NCI-H1105 (cell line): ENCODE measurements around the gene PKN3.

Experiments
- DNase-seq: peaks from one replicate; lab custom pipeline; 2025; lab: John Stamatoyannopoulos, UW

PKN3 gene

DNA sequence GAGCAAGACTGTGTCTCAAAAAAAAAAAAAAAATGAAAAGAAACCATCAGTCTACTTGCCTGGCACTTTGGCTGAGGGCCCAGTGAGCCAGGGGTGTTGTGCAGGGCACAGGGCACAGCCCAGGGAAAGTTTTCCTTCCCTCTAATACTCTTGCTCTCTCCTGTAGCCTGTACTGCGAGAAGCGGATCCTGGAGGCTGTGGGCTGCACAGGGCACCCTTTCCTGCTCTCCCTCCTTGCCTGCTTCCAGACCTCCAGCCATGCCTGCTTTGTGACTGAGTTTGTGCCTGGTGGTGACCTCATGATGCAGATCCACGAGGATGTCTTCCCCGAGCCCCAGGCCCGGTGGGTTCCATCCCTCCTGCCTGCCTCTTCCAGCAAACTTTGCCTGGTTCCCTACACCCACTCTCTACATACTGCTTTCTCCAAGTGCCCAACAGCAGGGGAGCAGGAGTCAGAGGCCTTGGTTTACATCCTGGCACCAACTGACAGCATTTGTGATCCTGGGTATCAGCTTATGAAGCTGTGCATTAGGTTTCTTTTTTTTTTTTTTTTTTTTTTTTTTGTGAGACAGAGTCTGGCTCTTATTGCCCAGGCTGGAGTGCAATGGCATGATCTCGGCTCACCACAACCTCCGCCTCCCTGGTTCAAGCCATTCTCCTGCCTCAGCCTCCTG lies 14.4 kb downstream of the PKN3 start:
- DNase-seq = no peak

DNA sequence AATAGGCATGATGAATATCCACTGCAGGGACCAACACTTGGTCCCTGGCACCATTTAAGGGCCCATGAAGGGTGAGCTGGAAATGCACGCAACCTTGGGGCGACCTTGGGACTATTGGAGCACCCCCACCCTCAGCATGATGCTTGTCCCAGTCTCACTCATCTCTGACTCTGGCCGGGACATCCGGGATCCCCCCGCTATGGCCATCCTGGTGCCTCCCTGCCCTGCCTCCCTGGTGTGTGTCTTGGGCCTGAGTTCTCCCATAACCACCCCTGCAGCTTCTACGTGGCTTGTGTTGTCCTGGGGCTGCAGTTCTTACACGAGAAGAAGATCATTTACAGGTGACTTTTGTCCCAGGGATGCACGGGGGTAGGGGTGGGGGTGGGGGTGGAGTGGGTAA lies 15.7 kb downstream of the PKN3 start:
- no peak for DNase-seq

DNA sequence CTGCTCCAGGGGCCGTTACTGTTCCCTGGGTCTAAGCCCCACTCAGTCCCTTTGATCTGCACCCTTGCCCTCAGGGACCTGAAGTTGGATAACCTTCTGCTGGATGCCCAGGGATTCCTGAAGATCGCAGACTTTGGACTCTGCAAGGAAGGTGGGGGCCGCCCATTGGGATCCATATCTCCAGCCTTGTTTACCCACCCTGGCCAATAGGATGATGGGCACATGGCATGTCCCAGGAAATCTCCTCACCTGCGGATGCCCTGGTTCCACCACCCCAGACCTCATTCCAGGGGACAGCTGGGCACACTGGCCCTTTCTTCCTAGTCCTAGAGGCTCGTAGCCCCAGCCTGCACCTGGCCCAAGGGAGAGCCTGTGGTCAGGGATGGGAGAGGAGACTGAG lies 16.2 kb downstream of the PKN3 start:
- no peak for DNase-seq

DNA sequence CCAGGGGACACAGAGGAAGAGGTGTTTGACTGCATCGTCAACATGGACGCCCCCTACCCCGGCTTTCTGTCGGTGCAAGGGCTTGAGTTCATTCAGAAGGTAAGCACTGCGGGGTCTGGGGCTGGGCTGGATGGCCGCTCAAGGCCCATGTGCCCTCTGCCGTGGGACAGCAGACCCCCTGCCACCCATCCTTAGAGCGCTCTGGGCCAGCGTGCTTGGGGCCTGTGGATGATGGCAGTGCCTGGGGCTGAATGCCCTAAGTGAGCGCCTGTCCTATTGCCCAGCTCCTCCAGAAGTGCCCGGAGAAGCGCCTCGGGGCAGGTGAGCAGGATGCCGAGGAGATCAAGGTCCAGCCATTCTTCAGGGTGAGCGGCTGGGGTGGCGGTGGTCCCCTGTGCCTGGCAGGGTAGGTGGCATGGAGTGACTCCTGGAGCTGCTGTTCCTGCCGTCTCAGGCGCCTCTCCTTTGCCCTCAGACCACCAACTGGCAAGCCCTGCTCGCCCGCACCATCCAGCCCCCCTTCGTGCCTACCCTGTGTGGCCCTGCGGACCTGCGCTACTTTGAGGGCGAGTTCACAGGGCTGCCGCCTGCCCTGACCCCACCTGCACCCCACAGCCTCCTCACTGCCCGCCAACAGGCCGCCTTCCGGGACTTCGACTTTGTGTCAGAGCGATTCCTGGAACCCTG lies 17.8 kb downstream of the PKN3 start:
- no peak for DNase-seq

DNA sequence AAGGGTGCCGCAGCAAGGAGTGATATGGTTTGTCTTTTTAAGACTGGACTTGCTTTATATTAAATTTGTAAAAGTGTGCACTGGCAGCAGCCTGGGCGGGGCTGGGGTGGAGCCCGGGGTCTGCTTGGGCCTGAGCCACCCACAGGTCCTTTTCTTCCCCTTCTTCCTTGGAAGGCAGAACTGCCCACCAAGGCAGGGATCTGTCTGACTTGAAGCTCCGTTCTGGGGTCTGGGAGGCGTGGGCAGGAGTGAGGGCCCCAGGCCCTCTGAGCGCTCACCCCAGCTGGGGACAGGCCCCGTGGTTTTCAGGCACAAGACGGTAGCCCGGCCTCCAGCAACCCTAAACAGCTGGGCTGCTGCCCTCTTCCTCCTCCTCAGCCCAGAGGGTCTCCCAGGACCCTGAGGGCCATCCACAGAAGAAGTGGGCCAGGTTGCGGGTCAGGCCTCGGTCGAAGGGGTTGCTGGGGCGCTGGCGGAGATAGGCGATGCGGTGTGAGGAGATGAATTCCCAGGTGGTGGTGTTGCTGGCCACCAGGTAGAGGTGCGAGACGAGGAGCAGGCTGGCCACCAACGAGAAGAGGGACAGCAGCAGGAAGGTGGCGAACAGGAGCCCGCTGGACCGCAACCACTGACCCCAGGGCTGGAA lies 18.7 kb downstream of the PKN3 start:
- no peak for DNase-seq

DNA sequence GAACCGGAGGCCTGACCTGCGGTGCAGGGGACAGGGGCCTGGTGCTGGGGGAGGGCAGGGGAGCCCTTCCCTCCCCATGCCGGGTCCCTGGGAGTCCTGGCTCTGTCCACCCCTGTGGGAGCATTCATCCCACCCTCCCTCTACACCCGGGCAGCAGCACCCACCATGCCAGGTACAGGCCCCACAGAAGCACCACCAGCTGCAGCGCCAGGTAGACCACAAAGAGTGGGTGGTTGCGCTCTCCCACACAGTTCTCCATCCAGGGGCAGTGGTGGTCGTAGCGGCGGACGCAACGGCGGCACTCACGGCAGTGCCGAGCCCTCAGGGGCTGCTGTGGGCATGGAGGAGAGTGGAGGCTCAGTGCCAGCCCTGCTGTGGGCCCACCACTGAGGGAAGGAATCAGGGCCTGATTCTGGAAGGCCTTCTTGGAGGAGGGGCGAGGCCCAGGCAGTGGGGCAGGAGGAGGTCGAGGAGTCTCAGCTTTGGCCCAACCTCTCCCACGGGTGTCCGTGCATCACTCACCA lies 19.2 kb downstream of the PKN3 start:
- DNase-seq = no peak

DNA sequence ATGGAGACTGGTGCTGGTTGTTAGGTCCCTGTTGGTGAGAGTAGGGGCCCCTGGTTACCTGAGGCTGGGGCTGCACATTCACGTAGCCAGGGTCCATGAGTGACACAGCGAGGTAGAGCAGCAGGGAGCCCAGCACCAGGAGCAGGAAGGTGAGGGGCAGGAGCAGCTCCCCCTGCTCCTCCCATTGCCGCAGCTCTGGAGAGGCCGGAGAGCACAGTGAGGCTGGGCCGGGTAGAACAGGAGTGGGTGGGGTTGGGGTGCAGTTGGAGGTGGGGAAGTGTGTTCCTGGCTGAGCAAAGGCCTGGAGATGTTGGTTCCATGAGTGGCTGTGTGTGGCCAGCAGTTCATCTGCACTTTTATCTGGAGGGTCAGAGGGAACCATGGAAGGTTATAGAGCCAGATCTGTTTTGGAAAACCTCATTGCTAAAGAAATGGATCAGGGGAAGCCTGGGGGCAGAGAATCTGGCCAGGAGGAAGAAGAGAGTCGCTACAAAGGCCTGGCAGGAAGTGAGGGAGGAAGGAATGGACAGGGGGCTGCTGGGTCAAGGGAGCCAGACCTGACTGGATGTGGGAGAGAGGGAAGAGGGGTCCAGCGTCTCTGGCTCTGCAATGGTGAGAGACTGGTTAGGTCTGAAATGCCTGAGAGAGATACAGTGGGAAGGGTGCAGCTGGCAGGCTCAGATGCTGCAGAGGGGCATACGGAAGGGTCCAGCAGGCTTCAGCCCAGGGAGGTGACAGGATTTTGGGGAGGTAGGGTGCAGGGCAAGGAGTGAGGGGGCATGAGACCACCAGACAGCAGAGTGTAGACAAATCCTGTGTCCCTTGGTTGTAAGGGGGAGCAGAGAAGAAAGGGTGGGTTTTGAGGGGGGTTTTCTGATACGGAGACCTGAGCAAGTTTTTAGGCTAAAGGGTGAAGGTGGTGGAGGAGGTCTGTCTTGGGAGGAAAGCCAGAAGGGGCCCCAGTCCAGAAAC lies 20.4 kb downstream of the PKN3 start:
- no peak for DNase-seq

DNA sequence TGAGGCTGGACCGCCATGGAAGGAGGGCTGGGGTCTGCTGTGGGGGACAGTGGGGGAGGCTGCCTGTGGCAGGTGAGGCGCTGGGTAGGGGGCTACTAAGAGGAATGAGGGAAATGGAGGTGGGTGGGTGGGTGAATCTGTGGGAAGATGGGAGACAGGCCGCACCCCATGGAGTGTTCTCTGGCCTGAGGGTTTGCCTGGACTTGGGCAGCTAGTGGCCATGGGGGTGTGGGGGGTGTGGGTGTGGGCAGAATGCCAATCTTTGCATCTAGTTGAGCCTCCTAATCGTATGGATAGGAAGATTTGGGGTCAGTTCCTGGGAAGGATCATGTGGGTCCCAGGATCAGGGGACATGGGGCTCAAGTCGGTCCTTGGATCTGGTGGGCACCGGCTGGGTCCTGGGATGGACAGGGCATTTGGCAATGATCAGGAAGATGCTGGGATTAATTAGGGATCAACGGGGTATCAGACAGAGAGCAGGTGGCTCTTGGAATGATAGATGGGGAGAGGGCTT lies 21.1 kb downstream of the PKN3 start:
- DNase-seq = no peak

DNA sequence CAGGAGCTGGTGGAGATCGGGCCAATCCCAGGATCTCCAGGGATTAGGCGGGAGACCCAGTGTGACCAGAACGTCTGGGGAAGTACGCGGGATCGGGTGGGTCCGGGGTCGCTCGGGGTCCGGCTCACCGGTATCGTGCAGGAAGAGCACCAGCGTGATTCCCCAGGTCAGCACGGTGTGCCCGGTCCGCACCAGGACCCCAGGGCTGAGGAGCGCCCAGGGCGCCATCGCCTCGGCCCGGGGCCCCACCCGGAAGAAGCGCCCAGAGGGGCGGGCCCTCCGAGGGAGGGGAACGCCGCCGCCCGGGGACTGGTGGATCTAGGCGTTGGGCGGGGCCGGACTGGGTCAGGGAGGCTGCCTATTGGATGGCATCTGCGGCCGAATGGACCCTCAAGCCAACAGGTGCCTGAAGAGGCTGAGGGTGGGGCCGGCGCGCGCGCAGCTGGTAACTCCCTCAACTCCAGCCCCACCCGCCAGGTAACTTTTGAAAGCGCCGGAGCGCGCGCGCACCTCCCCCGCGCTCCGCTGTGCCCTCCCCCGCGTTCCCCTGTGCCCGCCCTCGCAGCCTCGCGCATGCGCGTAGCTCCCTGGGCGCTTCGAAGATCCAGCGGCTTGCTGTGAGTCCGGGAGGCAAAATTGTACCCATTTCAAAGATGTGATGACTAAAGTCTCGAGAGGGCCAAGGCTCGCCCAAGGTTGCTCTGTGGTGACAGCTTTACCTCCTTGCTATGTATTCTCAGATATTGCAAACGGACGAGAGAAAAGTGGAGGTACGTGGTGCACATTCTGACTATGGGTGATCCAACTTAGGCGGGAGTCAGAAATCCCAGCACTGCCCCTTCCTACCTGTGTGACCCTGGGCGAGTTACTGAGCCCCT lies 21.8 kb downstream of the PKN3 start, which contains the start of gene ZDHHC12:
Gene ZDHHC12 (minus strand): TSS at position 262 of the 878 bp plus-strand sequence. CDS start 34 bp downstream, at position 228.
- peak; percentile 98 for DNase-seq

DNA sequence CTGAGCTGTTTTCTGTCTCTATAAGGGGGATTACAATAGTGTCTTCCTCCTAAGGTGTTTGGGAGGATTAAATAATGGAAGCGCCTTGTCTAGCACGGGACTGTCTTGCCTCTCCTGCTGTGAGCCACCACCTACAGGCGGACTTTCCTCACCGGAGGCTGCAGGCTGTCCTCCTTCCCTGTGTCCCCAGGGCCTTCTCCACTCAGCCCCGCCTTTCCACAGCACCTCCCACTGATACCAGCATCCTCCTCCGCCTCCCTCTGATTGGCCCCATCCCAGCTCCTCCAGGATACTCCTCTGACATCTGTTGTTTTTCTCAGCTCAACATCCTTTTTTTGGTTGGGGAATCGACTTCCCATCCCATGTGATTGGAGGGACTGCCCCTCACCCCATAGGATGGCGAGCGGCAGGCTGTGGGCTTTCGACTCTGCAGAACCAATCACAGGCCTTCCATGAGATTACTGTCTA lies 22.5 kb downstream of the PKN3 start:
- no peak for DNase-seq

DNA sequence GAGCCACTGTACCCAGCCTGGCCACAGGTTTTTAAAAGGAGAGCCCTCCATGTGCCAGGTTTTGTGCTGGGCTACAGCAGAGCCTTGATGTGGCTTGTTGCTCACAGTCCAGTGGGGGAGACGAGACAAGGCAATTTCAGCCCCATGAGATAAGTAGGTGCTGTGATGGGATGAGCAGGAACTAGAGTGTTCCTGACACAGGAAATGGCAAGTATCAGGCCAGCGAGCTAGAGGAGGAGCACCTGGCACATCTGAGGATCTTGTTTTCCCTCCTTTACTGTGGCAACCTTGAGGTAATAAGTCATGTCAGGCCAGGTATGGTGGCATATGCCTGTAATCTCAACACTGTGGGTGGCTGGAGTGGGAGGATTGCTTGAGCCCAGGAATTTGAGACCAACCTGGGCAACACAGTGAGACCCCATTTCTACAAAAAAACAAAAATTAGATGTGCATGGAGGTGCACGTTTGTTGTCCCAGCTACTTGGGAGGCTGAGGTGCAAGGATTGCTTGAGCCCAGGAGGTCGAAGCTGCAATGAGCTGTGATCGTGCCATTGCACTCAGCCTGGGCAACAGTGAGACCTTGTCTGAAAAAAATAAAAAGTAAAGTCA lies 25.4 kb downstream of the PKN3 start:
- no peak for DNase-seq

DNA sequence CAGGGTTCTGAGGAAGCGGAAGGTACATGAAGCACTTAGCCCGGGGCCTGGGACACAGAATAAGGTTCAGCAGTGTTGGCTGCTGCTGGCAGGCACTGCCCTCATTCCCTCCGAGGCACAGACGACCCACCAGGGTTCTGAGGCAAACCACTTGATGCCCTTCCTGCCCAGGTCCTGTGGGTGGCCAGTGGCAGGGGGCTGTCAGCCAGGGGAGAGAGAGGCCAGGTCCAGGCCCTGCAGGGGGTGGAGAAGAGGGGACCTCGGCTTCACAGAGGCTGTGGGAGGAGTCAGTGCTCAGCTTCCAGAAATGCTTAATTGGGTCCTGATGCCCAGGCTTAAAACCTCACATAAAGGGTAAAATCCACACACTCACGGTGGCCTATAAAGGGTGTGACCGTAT lies 26.0 kb downstream of the PKN3 start:
- DNase-seq = no peak

DNA sequence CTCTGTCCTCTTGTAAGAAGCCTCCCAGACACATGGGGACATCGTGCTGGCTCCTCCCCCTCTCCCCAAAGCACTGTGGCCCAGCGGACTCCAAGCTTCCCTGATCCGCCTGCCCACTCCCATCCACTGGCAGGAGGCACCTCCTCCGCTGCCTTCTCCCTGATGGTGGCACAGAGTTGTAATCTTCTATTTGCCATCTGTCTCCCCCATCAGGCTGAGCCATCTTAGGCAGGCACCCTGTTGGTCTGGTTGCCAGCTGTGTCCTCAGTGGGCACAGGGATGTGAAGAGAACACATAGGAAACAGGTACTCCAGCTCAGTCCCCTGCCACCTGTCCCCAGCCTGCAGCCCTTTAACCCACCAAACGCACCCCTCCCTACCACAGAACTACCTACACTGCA lies 27.0 kb downstream of the PKN3 start:
- DNase-seq = no peak

DNA sequence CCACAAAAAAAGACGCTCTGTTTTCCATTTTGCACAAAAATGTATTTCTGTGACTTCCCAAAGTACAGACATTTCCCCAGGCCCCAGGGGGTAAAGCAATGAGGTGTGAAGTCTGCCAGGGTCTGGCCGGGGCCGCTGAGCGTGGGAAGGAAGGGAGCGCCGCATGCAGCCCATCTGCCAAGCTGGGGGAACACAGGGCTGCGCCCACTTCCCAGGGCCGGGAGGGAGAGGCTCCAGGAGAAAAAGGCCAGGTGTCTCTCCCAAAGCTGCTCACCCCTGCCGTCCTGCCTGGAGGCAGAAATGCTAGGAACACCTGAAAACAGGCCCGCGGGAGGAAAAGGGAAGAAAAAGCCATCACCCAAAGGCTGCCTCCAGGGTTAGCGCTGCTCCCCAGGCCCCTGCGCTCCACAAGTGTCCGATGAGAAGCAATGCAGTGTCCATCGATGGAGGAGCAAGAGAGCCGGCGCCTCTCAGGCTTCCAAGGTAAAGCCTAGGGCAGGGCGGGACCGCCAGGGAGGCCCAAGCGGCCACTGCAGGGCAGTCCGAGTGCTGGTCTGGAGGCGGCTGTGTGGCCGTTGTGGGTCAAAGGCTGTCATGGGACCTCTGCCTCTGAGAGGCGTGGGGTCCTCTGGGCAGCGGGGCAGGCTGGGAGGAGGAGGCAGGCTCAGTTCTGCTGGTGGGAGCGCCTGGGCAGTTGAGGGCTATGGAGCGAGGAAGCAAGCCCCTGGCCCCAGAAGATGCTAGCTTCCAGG lies 27.6 kb downstream of the PKN3 start:
- DNase-seq = no peak

DNA sequence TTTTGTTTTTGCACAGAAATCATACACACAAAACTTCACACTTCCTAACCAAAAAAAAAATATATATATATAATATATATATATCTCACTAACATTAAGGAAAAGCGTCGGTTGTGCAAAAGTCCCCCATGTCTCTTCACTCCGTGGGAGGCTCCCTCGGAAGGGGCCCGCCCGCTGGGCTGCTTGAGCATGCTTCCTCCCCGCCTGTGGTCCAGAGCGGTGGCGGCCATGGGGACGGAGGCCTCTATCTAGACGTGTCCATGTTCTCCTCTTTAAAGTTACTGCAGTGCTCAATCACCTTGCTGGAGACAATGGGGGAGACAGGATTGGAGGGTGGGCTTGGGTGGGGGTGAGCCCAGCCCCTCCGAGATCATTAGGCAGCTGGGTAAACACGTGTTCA lies 28.8 kb downstream of the PKN3 start:
- no peak for DNase-seq

DNA sequence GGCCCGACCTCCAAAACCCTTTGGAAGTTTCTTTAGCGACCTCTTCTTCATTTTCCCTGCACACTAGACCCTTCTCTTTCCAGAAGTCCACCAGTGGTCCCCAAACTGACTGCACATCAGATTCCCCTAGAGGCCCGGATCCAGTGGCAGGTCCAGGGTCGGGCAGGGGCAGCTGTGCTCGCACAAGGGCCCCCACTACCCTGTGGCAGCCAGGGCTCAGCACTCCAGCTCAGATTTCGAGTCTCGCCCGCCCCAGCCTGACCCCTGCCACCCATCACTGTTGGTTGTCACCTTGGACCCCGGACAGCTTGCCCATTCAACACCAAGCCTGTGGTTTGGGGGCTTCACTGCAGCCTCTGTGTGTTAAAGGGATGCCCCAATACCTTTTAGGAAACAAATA lies 29.4 kb downstream of the PKN3 start:
- no peak for DNase-seq

DNA sequence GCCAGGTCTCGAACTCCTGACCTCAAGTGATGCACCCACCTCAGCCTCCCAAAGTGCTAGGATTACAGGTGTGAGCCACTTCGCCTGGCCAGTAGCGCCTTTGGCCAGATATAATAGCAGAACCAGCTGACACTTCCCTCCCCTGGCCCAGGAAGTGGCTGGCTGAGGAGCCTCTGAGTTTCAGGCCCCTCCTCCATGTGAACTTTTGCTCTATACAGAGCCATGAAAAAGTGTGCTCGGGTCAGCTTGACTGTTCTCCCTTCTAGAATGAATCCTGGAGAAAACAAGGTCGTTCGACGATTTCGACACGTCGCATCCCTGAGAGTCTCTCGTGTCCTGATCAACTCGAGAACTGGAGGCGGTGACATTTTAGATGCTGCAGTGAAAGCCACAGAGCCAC lies 30.3 kb downstream of the PKN3 start:
- DNase-seq = no peak

DNA sequence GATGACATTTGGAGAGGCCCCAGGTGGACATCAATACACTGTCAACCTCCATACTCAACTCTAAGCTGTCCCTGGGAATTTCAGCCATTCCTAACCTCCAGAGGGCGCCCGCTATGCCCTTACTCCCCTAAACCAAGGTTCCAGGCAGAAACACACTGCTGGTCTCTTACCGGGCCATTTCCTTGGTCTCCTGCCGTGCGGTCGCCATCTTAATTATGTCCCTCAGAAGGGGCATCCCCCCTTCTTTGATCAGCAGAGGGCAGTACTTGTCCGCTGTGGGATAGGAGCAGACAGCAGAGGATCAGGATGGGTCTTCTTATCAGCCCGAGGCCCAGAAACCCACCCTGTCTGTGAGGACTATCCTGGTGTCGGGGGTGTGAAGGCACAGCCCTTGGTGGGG lies 31.0 kb downstream of the PKN3 start:
- peak; percentile 87 for DNase-seq

DNA sequence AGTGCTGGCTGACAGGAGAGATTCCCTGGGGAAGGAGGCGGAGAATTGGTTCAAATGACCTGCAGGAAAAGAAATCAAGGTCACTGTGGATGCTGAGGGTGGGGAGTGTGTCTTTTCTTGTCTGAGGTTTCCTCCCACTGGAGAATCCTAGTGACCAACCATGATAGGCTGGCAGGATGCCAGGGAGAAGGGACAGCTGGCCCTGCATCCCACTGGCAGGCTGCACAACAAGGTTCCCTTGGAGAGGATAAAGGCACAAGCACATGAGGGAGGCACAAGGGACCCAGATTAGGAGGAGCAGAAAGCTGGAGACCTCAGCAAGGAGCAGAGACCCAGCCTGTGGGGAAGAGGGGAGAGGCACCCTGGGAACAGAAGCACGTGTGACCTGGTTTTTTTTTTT lies 33.1 kb downstream of the PKN3 start:
- DNase-seq = no peak
